Pons (tissue), 1 donor: Measurements from ENCODE around the gene SMARCD3.

Experiments used
- DNase-seq: peaks from one replicate; pipeline ENCODE4 v3.0.0-alpha.2; 2016; ENCODE audit warnings: low spot score

Gene SMARCD3

DNA sequence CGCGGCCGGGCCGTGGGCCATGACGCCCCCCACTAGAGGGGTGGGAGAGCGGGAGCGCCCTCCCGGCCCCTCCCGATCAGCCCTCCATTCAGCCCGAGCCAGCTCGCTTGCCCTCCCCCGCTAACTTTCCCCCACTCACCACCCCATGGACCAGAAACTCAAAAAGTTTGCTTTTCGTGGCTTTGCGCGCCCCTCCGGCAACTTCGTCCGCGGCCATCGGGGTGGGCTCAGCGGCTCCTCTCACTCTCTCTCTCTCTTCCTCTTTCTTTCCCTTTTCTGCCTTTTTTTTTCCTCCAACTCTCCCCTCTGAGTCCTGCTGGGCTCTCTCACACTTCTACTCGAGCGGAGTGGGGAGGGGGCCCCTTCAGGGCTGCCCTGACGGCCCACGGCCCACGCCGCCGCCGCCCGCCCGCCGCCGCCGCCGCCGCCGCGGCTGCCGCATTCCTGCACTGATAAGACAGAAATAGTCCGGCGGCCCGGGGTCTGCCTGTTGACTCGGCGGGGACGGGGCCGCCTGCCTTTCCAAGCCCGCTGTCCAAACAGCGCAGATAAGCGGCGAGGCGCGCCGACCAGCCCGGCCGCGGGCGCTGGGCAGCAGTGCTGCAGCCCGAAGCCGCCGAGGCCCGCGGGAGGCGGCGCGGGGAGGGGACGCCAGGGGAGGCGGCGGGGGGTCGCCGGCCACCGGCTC lies at the start of gene SMARCD3:
Gene SMARCD3 (minus strand): TSS at position 349 of the 688 bp plus-strand sequence. CDS start 132 bp downstream, at position 217.
- DNase-seq, result peak; percentile 60

DNA sequence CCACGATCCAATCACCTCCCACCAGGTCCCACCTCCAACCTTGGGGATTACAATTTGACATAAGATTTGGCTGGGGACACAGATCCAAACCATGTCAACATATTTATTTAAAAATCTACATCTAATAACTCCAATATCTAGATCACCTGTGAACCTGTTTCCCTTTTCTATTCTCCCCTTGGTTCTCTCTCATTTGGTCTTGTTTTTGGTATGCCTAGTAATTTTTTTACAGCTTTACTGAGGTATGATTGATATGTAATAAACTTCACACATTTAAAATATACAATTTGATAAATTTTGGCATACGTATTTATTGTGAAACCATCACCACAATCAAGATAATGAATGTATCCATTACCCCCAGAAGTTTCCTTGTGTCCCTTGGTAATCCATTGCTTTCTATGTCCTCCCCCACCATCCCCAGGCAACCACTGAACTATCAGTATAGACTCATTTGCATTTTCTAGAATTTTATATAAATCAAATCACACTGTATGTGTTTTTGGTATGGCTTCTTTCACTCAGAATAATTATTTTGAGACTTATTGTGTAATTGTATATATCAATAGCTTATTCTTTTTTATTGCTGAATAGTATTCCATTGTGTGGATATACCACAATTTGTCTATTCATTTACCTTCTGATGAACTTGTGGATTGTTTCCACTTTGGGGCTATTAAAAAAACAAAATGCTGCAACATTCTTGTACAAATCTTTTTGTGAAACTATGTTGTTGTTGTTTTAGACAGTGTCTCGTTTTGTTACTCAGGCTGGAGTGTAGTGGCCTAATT lies 47.9 kb upstream of the SMARCD3 start:
- no peak for DNase-seq

DNA sequence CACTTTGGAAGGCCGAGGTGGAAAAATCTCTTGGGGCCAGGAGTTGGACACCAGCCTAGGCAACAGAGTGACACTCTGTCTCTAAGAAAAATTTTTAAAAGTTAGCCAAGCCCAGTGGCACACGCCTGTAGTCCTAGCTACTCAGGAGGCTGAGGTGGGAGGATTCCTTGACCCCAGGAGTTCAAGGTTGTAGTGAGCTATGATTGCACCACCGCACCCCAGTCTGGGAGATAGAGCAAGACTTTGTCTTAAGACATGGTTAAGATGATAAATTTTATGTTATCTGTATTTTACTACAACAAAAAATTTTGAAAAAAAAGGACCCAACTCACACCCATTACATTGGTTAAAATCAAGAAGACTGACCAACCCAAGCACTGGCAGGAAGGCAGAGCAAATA lies 44.4 kb upstream of the SMARCD3 start:
- no peak for DNase-seq

DNA sequence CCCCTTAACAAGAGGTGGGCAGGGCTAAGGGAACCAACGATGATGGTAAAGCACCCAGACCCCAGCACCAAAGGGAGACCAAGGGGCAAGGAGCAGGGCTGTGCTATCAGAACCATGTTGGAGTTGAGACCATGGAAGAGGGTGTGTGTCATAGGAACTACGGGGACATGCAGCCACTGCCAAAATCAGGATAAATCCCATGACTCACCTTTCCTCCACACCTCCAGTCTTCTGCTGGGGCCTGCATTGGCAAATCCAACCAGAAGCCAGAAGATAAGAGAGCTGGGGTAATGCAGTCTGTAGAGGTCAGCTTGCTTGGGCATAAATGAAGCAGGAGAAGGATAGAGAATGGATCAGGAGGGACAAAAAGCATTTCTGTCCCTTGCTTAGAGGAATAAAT lies 42.7 kb upstream of the SMARCD3 start:
- DNase-seq, result no peak

DNA sequence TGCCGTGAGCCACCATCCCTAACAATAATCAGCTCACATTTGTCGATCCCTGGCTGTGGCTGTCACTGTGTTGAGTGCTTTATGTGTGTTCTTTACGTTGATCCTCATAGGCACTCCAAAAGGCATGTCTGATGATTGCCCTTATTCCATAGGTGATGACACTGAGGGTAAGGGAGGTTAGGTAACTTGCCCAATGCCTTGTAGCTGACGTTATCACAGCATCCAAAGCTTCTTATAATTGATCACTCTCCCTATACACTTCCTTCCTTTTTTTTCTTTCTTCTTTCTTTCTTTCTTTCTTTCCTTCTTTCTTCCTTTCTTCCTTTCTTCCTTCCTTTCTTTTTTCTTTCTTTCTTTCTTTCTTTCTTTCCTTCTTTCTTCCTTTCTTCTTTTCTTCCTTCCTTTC lies 41.9 kb upstream of the SMARCD3 start:
- DNase-seq, result no peak

DNA sequence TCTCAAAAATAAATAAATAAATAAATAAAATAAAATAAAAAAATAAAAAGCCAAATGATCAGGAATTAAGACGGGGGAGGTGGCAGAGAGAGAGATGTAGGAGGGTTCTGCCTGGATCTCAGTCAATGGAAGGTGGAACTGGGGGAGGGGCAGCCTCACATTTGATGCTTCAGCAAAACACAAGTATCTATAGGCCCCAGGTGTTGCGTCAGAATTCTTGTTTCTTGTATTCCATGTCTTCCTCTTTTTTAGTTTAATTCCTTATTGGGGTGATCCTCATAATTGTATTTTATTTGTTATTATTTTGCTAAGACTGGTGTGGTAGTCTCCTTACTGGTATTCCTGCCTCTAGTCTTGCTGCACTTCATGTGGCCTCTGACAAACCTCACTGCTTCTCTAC lies 41.4 kb upstream of the SMARCD3 start:
- no peak for DNase-seq

DNA sequence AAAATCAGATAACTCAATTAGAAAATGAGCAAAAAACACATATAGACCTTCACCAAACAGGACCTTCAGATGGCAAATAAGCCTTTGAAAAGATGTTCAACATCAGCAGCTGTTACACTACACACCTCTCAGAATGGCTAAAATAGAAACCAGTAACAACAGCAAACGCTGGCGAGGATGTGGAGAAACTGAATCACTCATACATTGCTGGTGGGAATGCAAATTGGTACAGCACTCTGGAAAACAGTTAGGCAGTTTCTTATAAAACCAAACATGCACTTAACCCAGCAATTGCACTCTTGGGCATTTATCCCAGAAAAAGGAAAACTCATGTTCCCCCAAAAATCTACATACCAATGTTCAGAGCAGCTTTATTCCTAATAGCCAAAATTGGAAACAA lies 37.7 kb upstream of the SMARCD3 start:
- no peak for DNase-seq

DNA sequence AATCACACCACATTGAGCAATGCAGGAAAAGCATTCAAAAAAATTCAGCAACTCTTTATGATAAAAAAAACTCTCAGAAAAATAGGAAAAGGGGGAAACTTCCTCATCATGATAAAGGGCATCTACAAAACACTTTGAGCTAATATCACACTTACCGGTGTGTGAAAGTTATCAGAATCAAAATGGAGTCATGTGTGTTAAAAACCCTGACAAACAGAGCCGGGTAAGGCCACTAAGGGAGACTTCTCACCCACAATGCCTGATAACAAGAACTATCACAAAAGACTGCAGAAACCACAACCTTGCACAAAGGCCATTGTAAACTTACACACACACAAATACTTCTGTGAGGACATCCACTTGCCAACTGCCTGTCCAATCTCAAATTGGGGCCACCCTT lies 34.8 kb upstream of the SMARCD3 start:
- DNase-seq, result no peak

DNA sequence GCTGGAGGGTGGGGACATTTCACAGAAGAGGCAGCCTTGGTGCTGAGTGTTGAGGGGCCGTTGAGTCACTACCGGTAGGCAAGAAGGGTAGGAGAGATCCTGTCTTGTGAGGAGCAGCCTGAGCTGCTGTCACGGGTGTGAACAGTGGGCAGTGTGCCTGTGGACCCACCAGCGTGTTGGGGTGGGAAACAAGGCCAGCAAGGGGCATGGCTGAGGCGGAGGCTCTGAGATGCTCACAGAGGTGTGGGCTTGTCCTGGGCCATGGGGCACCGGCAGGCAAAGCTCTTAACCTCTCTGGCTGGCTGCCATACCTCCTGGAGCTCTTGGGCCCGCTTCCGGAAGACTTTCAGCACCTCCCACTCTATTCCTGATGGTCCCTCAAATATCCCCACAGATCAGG lies 33.6 kb upstream of the SMARCD3 start:
- DNase-seq, result no peak

DNA sequence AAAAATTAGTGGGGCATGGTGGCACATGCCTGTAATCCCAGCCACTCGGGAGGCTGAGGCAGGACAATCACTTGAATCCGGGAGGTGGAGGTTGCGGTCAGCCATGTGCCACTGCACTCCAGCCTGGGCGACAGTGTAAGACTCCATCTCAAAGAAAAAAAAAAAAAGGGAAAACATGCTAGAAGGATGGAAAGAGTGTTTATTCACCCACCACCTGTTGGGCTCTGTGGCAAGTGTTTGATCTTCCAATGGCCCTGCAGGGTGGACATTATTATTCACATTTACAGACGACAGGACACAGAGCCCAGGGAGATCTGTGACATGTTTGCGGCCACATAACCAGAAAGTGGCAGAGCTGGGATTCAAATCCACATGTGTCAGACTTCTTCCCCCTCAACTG lies 33.2 kb upstream of the SMARCD3 start:
- no peak for DNase-seq

DNA sequence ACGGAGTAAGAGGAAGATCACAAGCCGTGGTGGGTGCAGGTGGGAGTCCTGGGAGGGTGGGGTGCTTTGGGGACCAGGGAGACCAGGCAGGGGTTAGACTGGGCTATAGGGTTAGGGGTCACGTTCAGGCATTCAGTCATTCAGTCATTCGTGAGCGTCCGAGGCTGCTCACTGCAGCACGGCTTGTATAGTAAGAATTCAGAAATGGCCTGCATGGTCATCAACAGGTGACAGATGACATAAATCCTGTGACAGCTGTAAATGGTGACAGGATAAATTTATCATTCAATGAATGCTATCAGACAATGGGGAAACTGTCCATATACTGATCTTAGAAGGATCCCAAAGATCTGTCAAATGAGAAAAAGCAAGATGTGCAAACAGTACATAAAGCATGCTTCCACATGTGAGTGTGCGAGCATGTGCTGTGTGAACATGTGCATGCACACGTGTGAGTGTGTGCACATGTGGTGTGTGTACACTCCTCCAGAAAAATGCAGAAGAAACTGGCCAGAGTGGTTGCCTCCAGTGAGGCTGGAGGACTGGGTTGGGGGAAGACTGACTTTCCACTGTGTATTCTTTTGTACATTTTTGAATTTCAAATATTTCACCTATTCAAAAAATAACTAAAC lies 32.0 kb upstream of the SMARCD3 start:
- no peak for DNase-seq

DNA sequence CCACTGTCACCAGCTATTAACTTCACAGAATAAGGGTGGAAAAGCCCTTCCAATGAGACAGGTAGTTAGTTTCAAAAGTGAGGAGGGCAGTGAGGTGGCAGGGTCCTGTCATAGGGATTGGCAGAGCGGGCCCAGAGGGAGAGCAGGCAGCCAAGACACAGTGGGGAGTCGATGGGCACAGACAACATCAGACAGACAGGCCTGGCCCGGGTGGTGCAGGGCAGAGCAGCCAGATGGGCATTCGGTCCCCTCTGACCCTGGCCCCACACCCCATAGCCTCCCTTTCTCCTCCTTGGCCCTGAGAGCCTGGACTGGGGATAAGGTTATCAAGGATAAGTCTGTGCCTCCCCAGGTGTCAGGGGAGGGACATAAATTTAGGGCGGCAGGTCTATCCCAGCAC lies 31.4 kb upstream of the SMARCD3 start:
- DNase-seq, result no peak

DNA sequence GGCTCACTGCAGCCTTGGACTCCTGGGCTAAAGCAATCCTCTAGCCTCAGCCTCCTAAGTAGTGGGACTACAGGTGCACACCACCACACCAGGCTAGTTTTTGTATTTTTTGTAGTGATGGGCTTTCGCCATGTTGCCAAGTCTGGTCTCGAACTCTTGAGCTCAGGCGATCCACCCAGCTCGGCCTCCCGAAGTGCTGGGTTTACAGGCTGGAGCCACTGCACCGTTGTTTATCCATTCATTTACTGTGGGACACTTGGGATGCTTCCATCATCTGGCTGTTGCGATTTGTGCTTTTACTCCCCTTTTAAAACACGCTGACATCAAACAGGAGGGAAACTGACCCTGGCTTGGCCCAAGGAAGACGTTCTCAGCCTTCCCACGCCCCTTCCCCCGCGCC lies 30.5 kb upstream of the SMARCD3 start:
- no peak for DNase-seq

DNA sequence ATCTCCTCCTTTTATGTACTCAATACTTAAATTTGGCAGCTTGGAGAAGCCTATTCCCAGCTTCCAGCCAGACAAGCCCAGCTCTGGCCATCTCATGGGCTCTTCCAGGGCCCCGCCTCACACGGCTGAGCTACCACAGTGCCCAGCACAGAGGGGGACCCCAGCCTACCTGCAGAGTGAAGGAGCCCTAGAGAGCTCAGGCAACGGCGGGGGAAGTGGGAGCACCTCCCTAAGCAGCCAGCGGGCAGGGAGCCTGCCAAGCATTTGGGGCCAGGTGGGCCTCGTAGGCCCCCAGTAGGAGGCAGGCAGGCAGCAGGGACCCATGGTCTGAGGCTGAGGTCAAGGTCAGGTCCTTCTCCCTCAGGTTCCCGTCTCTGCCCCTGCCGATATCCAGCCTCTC lies 29.1 kb upstream of the SMARCD3 start:
- DNase-seq, result no peak

DNA sequence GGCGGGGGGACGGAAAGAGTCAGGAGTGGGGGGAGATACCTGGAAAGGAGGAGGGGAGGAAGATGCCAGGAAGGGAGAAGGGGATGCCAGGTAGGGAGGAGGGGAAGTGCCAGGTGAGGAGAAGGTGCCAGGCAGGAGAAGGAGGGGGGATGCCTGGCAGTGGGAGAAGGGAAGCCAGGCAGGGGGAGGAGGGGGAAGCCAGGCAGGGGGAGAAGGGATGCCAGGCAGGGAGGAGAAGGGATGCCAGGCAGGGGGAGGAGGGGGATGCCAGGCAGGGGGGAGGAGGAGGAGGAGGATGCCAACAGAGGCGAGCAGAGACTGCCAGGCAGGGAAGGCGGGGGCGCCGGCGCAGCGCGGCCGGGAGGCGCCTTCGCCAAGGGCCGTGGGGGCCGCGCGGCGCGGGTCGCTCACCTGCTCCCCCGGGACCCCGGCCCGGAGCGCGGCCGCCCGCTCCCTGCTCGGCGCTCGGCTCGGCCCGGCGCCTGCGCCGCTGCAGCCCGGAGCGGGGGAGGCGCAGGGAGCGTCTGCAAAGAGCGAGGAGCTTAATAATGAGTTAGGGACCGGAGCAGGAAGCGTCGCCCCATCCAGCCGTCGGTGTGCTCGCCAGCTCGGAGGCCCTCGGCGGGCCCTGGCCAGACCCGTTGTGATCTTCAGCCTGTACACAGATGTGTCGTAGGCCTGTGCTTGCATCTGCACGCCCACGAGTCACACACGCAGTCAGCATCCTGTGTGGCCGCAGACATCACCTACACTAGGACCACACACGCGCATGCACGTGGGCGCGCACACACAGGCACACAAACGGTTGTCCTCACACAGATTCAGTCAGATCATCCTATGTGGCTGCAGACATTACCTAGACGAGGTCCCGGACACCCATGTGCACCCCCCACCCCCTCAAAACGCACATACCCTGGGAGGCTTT lies 28.4 kb upstream of the SMARCD3 start:
- peak; percentile 25 for DNase-seq

DNA sequence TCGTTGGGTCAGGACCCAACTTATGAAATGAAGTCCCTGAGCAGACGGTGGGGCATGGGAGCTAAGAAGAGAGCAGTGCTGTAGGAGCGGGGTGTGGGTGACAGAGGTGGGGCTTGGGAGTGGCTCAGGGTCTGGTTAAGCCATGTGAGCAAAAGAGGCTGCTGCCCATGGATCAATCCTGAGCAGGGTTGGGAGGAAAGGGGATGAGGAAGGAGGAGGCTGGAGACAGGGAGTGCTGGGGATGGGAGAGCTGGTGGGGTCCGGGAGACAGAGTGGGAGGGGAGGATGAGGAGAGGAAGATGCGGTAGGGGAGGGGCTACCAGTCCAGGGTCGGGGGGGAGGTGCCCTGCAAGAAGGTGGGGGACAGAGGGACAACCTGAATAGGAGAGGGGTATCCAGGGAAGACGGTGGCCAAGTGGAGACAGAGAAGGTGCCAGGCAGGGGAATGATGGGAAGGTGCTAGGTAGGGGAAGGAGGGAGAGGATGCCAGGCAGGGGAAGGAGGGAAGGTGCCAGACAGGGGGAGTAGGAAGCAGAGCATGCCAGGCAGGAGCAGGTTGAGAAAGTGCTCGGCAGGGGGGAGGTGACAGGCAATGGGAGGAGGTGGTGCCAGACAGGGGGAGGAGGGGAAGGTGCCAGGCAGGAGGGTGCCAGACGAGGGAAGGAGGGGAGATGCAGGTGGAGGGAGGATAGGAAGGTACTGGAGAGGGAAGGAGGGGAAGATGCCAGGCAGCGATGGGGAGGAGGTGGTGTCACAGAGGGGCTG lies 27.5 kb upstream of the SMARCD3 start:
- DNase-seq, result no peak

DNA sequence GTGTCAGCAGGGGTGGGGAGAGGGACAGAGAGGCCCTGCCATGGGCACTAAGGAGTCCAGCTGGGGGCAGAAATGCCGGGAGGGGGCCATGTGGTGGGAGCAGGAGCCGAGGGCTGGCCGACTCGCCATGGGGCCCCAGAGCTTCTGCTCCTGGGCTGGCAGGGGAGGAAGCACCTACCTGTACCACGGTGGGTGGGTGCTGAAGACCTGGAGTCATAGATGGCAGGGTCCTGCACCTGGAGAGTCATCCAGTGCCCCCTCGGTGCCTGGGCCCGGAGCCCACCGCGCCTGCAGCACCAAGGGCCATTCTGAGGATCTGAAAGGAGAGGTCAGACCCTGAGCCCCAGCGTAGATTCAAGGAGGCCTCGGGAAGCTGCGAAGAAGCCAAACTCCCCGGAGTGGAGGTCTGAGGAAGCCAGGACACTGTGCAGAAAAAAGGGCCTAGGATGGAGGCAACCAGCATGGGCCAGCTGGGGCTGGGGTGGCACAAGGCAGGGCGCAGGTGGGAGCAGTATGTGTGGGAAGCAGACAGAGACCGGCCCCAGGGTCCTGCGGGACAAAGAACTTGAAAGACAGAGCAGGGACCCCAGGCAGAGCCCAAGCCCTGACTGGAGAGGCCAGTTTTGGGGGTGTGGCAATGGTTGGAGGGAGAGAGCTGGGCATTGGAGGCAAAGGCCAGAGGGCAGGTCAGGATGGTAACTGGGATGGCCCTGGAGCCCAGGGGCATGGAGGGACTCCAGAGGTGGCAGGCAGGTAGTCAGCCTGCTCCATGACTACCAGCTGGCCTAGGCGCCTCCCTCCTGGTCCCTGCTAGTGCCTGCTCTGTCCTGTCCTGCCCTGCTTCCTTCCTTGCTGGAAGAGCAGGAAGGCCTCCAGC lies 26.7 kb upstream of the SMARCD3 start:
- no peak for DNase-seq

DNA sequence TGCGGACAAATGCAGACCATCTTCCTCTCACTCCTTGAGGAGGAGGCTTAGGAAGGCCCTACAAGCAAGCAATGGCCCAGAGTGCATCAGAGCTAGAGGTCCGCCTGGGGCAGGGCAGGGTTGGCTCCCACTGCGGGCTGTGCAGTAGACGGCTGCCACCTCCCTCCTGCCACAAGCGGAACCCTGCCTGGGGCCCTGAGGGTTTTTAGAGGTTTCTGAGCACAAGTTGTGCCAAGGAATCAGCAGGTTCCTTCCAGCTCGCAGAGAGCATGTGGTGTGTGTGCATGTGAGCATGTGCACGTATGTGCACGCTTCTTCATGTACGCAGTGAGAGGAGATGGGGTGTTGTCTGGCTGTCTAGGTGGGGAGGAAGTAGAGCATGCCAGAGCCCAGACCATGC lies 25.9 kb upstream of the SMARCD3 start:
- DNase-seq, result no peak

DNA sequence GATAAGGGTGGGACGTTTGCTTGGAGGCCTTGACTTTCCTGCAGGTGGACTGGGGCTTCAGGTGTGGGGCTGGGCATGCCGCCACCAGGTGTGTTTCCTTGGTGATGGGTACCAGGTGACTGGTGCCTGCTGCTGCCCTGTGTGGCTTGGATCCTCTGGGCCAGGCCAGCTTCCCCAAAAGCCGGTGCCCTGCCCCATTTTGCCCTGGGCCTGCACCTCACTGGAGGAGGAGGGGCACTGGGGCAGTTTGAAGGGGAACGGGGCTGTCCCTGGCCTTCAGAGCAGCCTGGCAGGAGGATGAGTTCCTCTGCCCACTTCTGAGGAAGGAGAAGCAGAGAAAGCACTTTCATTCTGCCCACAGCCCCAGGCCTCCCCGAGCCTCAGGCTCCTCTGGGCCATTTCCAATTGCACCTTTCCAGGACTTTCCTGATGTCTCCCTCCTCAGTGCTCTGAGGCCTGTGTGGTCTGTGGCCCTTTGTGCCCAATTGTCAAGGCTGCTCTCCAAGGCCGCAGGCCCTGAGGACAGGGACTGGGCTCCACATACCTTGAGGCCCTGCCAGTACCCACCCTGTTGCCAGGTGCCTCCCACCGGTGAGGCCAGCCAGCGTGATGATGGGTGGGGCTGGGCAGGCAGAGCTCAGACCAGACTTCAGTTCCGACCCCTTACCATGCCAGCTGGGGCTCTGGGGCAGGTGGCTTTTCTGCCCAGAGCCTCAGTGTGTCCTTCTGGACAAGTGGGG lies 25.3 kb upstream of the SMARCD3 start:
- DNase-seq, result no peak

DNA sequence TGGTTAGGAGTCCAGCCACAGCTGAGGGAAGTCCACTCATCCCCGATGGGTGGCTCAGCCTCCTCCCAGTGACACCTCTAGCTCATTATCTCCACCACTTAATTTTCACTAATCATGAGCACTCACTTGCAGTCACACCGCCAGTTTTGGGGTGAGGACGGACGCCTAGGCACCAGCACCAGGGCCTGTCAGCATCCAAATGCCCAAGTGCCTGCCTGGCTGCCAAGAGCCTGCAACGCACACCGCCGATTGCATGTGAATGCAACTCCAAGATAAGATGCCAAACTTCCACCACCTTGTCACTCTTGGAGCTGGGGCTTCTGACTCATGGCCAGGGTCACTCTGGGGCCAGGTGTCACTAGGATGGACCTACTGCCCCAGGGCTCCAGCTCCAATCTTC lies 24.4 kb upstream of the SMARCD3 start:
- DNase-seq, result no peak
